HG02763 (cell line): ENCODE measurements around the gene UBE4B.

ENCODE experiments used
- ATAC-seq: cut with Tn5 transposase; IDR thresholded peaks from one replicate; pipeline ENCODE4 v1.9.1; 2021; ENCODE audit warnings: mild to moderate bottlenecking, moderate library complexity; ENCODE audit not compliant: unreplicated experiment

Gene UBE4B

GRCh38 chr1:10108948-10109708 lies 76.4 kb downstream of the UBE4B start:
- no peak for ATAC-seq

- no peak for ATAC-seq
These were observed 80.7 kb downstream of the UBE4B start for GRCh38 chr1:10113501-10113900.

GRCh38 chr1:10114746-10115145 lies 82.0 kb downstream of the UBE4B start:
- no peak for ATAC-seq

GRCh38 chr1:10117132-10117531 lies 84.4 kb downstream of the UBE4B start:
- no peak for ATAC-seq

- no peak for ATAC-seq
These were observed 85.1 kb downstream of the UBE4B start for GRCh38 chr1:10117865-10118264.

- no peak for ATAC-seq
These were observed 88.9 kb downstream of the UBE4B start for GRCh38 chr1:10121688-10122087.

GRCh38 chr1:10122926-10123325 lies 90.2 kb downstream of the UBE4B start:
- ATAC-seq: no peak

GRCh38 chr1:10128101-10128765 lies 95.5 kb downstream of the UBE4B start:
- no peak for ATAC-seq

- ATAC-seq: no peak
These were observed 99.6 kb downstream of the UBE4B start for GRCh38 chr1:10132316-10132715.

- ATAC-seq: no peak
These were observed 100.1 kb downstream of the UBE4B start for GRCh38 chr1:10132852-10133251.

GRCh38 chr1:10140981-10141380 lies 108.2 kb downstream of the UBE4B start:
- ATAC-seq: no peak

- no peak for ATAC-seq
These were observed 111.3 kb downstream of the UBE4B start for GRCh38 chr1:10143961-10144485.

GRCh38 chr1:10146391-10146790 lies 113.6 kb downstream of the UBE4B start:
- no peak for ATAC-seq

- ATAC-seq: no peak
These were observed 116.5 kb downstream of the UBE4B start for GRCh38 chr1:10149231-10149630.

GRCh38 chr1:10152709-10153284 lies 120.0 kb downstream of the UBE4B start:
- ATAC-seq: no peak

- ATAC-seq: no peak
These were observed 122.4 kb downstream of the UBE4B start for GRCh38 chr1:10155087-10155712.

- no peak for ATAC-seq
These were observed 127.4 kb downstream of the UBE4B start for GRCh38 chr1:10160173-10160572.

- ATAC-seq: no peak
These were observed 128.2 kb downstream of the UBE4B start for GRCh38 chr1:10160907-10161490.

GRCh38 chr1:10161541-10162290 lies 129.0 kb downstream of the UBE4B start:
- no peak for ATAC-seq

- no peak for ATAC-seq
These were observed 136.3 kb downstream of the UBE4B start for GRCh38 chr1:10168912-10169514.
